ENCODE data around the gene GFPT1.

Gene GFPT1

GRCh38 chr2:69292256-69292655 is 94.8 kb downstream of the GFPT1 start:
- no peak for DNase-seq (ENCODE audit: low read depth in 2 of 3, low spot score in 1 of 3)

GRCh38 chr2:69291721-69292120 is 95.3 kb downstream of the GFPT1 start:
- DNase-seq (ENCODE audit: low read depth in 2 of 3, low spot score in 1 of 3): no peak

- DNase-seq (ENCODE audit: low read depth in 2 of 3, low spot score in 1 of 3): no peak
Measured at GRCh38 chr2:69291004-69291650, 95.9 kb downstream of the GFPT1 start.

- DNase-seq (ENCODE audit: low read depth in 2 of 3, low spot score in 1 of 3): no peak
Measured at GRCh38 chr2:69288429-69288828, 98.6 kb downstream of the GFPT1 start.

DNA sequence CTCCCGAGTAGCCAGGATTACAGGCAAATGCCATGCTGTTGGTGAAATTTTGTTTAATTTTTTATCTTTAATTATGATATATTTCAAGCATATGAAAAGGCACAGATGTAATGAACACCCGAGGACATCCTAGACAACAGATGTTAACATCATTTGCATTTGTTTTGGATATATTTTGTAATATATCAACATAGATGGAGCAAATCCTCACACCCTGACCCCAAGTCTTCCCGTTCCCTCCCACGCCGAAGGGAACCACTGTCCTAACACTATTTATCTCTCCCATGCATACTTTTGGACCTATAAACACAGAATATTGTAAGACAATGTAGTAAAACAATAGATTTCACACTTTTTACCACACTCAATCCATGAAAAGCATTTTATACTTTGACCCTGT is 99.5 kb downstream of the GFPT1 start:
- no peak for DNase-seq (ENCODE audit: low read depth in 2 of 3, low spot score in 1 of 3)

GRCh38 chr2:69285379-69285894 is 101.6 kb downstream of the GFPT1 start:
- DNase-seq (ENCODE audit: low read depth in 2 of 3, low spot score in 1 of 3): no peak

- DNase-seq (ENCODE audit: low read depth in 2 of 3, low spot score in 1 of 3): no peak
Measured at GRCh38 chr2:69280796-69281412, 106.1 kb downstream of the GFPT1 start.

- no peak for DNase-seq (ENCODE audit: low read depth in 2 of 3, low spot score in 1 of 3)
Measured at GRCh38 chr2:69279931-69280681, 106.9 kb downstream of the GFPT1 start.

- no peak for DNase-seq (ENCODE audit: low read depth in 2 of 3, low spot score in 1 of 3)
Measured at GRCh38 chr2:69279211-69279610, 107.8 kb downstream of the GFPT1 start.

GRCh38 chr2:69278366-69278765 is 108.7 kb downstream of the GFPT1 start:
- DNase-seq (ENCODE audit: low read depth in 2 of 3, low spot score in 1 of 3): no peak

- no peak for DNase-seq (ENCODE audit: low read depth in 2 of 3, low spot score in 1 of 3)
Measured at GRCh38 chr2:69275490-69275889, 111.5 kb downstream of the GFPT1 start.

GRCh38 chr2:69272803-69273471 is 114.1 kb downstream of the GFPT1 start:
- no peak for DNase-seq (ENCODE audit: low read depth in 2 of 3, low spot score in 1 of 3)

GRCh38 chr2:69271831-69272257 is 115.2 kb downstream of the GFPT1 start:
- no peak for DNase-seq (ENCODE audit: low read depth in 2 of 3, low spot score in 1 of 3)
